C4-2B (cell line): ENCODE measurements around the gene ACTR8.

Source experiments
- H3K27ac ChIP-seq: fragments of 450-650 bp; 2 replicates; pipeline ENCODE4 v1.5.1; 2017
- CTCF ChIP-seq: fragments of 450-650 bp; conservative IDR thresholded peaks from 2 replicates; pipeline ENCODE4 v1.5.1; 2017; ENCODE audit warnings: mild to moderate bottlenecking
- ZFX ChIP-seq: fragments of 450-650 bp; IDR thresholded peaks from 2 replicates; pipeline ENCODE4 v1.6.1; 2017

ACTR8 gene

GRCh38 chr3:53885239-53885638 is 3.3 kb upstream of the ACTR8 start:
- TF ChIP-seq ZFX (no peak), CTCF (no peak)
- H3K27ac ChIP-seq, result no peak overlapping the region

GRCh38 chr3:53884623-53885022 is 2.7 kb upstream of the ACTR8 start:
- H3K27ac ChIP-seq, result no peak overlapping the region
- TF ChIP-seq ZFX (no peak), CTCF (no peak)

GRCh38 chr3:53883008-53883407 is 1.1 kb upstream of the ACTR8 start:
- no peak overlapping the region for H3K27ac ChIP-seq
- no peak for TF ChIP-seq CTCF
- TF ChIP-seq ZFX, result no peak

- peak overlapping the region; percentile 90; the same call in 1 of the 2 replicates for H3K27ac ChIP-seq
- no peak for TF ChIP-seq ZFX
Measured at GRCh38 chr3:53880396-53881345, 1.3 kb downstream of the ACTR8 start.

GRCh38 chr3:53865732-53866499 is 16.0 kb downstream of the ACTR8 start:
- no peak overlapping the region for H3K27ac ChIP-seq
- TF ChIP-seq ZFX (no peak), CTCF (no peak)

GRCh38 chr3:53863145-53863544 is 18.8 kb downstream of the ACTR8 start:
- H3K27ac ChIP-seq, result no peak overlapping the region
- no peak for TF ChIP-seq CTCF
- no peak for TF ChIP-seq ZFX

- TF ChIP-seq CTCF (no peak), ZFX (no peak)
- no peak overlapping the region for H3K27ac ChIP-seq
Measured at GRCh38 chr3:53862241-53862640, 19.7 kb downstream of the ACTR8 start.
